Duodenal mucosa (tissue), 2 donors: ENCODE measurements around the gene KATNB1.
"Not testable (repeated sequence)": the region's sequence is repeated elsewhere in the genome, so short reads cannot be mapped to it uniquely, and the experiment has no call there.

Source experiments
- H3K27ac ChIP-seq: one replicate; pipeline ENCODE4 v1.7.0; 2013; ENCODE audit warnings: low read depth, low read length
- H3K27me3 ChIP-seq, 2 donors: one replicate each; pipeline ENCODE4 v1.7.0; 2013; ENCODE audit warnings: low read length in 2 of 2, control low read depth in 1 of 2; ENCODE audit not compliant: insufficient read depth in 2 of 2, control insufficient read depth in 1 of 2
- H3K36me3 ChIP-seq, 2 donors: one replicate each; pipeline ENCODE4 v1.7.0; 2013; ENCODE audit warnings: low read length in 2 of 2, control low read depth in 1 of 2; ENCODE audit not compliant: insufficient read depth in 2 of 2, control insufficient read depth in 1 of 2
- H3K4me1 ChIP-seq, 2 donors: one replicate each; pipeline ENCODE4 v1.7.0; 2013; ENCODE audit warnings: low read length in 2 of 2, control low read depth in 1 of 2; ENCODE audit not compliant: insufficient read depth in 2 of 2, control insufficient read depth in 1 of 2
- H3K4me3 ChIP-seq, 2 donors: one replicate each; pipeline ENCODE4 v1.7.0; 2013; ENCODE audit warnings: low read length in 2 of 2, low read depth in 1 of 2
- H3K9ac ChIP-seq, 2 donors: one replicate each; pipeline ENCODE4 v1.7.0; 2013; ENCODE audit warnings: low read length in 2 of 2, low read depth in 1 of 2
- H3K9me3 ChIP-seq, 2 donors: one replicate each; pipeline ENCODE4 v1.7.0; 2013; ENCODE audit warnings: low read length in 2 of 2, control low read depth in 1 of 2; ENCODE audit not compliant: control insufficient read depth in 1 of 2

The KATNB1 gene

DNA sequence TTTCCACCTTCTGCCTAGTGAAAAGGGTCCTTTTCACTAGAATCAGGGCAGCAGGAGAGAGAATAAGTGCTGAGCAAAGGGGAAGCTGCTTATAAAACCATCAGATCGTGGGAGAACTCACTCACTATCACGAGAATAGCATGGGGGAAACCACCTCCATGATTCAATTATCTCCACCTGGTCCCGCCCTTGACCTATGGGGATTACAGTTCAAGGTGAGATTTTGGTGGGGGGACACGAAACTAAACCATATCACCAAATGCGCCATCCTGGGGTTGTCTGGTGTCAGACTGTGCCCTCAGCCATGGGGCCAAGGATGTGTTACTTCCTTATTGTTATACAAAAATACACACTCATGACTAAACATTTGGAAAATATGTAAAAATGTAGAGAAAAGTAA, 10.4 kb upstream of the KATNB1 start:
- Histone ChIP-seq H3K9me3 (no peaks in the 10 kb centered on the region), H3K36me3 (no peaks in the 10 kb centered on the region), H3K4me3 (no peak overlapping the region), H3K27me3 (no peaks in the 10 kb centered on the region), H3K9ac (no peak overlapping the region), H3K4me1 (no peaks in the 10 kb centered on the region), H3K27ac (no peak overlapping the region)

DNA sequence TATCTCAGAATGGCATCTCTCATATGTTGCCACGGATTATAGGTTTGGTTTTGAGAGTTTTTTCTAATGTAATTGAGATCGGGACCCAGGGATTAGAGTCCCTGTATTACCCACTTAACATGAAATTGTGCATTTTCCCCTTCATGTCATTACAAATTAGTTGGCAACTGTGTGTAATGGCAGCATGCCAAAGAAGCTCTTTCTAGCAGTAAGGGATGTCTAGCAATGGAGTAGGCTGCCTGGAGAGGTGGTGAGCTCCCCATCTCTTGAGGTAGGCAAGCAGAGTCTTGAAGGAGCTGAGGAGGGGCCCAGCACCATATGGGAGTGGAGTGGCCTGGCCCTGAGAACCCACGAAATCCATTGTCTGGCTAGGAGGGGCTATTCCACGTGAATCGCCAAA, 10.0 kb upstream of the KATNB1 start:
- H3K27me3 ChIP-seq: no peaks in the 10 kb centered on the region
- no peaks in the 10 kb centered on the region for H3K36me3 ChIP-seq
- H3K27ac ChIP-seq: no peak overlapping the region
- H3K4me1 ChIP-seq: no peaks in the 10 kb centered on the region
- no peaks in the 10 kb centered on the region for H3K9me3 ChIP-seq
- H3K9ac ChIP-seq: no peak overlapping the region
- no peak overlapping the region for H3K4me3 ChIP-seq

DNA sequence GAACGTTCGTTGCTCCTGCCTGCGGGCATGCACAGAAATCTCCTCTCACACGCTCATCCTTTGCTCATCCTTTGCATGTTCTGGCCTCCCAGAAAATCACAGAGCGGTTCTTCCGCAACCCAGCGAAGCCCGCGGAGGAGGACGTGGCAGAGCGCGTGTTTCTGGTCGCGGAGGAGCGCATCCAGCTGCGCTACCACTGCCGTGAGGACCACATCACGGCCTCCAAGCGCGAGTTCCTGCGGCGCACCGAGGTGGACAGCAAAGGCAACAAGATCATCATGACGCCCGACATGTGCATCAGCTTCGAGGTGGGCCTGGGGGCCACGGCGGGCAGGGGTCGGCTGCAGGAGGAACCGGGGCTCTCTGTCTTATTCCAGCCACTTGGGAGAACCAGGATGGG, 9.6 kb upstream of the KATNB1 start:
- no peak overlapping the region for H3K27ac ChIP-seq
- no peaks in the 10 kb centered on the region for H3K36me3 ChIP-seq
- H3K4me3 ChIP-seq: no peak overlapping the region
- H3K4me1 ChIP-seq: no peaks in the 10 kb centered on the region
- no peaks in the 10 kb centered on the region for H3K9me3 ChIP-seq
- no peaks in the 10 kb centered on the region for H3K27me3 ChIP-seq
- no peak overlapping the region for H3K9ac ChIP-seq

DNA sequence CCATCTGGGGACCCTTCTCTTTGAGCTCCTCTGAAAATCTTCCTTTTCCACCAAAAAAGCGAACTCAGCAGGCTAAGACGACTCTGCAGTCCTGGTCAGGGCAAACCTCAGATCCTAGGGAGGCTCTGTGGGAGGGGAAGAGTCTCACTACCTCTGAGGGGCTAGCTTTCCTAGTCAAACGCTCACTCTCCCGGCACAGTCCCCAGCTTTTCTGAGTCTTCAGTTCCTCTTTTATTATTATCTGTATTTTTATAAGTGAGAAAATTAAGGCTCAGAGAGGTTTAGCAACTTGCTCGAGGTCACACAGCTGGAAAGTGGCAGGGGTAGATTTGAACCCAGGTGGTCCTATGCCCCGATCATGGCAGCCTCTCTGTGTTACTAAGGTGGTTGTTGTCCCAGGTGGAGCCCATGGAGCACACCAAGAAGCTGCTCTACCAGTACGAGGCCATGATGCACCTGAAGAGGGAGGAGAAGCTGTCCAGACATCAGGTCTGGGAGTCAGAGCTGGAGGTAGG, 9.1 kb upstream of the KATNB1 start:
- no peak overlapping the region for H3K27ac ChIP-seq
- H3K9ac ChIP-seq: no peak overlapping the region
- no peaks in the 10 kb centered on the region for H3K27me3 ChIP-seq
- H3K36me3 ChIP-seq: no peaks in the 10 kb centered on the region
- H3K4me1 ChIP-seq: no peaks in the 10 kb centered on the region
- H3K4me3 ChIP-seq: no peak overlapping the region
- no peaks in the 10 kb centered on the region for H3K9me3 ChIP-seq

DNA sequence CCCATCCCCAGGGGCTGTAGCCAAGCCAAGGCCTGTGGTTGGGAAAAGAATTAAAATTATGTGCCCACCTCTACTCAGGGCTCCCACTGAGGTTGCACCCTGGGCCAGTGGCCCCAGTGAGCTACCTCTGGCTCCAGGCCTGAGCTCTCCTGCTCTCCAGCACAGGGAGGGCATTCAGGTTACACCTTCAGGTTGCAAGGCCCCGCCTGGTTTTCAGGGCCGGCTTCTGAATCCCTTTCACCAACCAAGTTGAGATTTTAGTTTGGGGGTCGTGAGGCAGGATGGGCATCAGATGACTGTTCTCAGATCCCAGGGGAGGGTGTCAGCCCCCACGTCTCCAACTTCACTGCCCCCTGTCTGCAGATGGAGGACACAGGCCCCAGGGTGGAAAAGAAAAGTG, 8.0 kb upstream of the KATNB1 start:
- no peaks in the 10 kb centered on the region for H3K27me3 ChIP-seq
- no peak overlapping the region for H3K9ac ChIP-seq
- H3K4me1 ChIP-seq: no peaks in the 10 kb centered on the region
- no peaks in the 10 kb centered on the region for H3K36me3 ChIP-seq
- H3K4me3 ChIP-seq: no peak overlapping the region
- no peaks in the 10 kb centered on the region for H3K9me3 ChIP-seq
- H3K27ac ChIP-seq: no peak overlapping the region

DNA sequence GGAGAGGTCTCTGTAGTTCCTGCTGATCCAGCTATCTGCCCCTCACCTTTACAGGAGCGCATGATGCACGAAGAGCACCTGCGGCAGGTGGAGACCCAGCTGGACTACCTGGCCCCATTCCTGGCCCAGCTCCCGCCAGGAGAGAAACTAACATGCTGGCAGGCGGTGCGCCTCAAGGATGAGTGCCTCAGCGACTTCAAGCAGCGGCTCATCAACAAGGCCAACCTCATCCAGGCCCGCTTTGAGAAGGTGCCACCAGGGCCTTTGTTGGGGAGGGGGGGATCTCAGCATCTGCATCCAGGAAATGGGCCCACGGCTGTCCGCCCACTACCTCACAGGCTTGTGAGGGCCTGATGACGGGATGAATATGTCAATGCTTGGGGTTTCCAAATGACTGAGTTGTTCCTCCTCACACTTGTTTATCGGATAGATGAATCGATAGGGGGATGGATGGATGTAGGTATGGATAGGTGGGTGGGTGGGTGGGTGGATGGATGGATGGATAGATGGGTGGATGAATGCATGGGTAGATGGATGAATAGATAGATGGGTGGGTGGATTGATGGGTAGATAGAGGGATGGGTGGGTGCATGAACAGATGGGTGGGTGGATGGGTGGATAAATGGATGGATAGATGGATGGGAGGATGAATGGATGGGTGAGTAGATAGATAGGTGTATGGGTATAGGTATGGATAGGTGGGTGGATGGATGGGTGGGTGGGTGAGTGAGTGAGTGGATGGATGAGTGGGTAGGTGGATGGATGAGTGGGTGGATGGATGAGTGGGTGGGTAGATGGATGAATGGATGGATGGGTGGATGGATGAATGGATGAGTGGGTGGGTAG, 7.0 kb upstream of the KATNB1 start:
- Histone ChIP-seq H3K36me3 (no peaks in the 10 kb centered on the region), H3K27ac (no peak overlapping the region), H3K9ac (no peak overlapping the region), H3K4me3 (no peak overlapping the region), H3K9me3 (no peaks in the 10 kb centered on the region), H3K27me3 (no peaks in the 10 kb centered on the region), H3K4me1 (no peaks in the 10 kb centered on the region)

DNA sequence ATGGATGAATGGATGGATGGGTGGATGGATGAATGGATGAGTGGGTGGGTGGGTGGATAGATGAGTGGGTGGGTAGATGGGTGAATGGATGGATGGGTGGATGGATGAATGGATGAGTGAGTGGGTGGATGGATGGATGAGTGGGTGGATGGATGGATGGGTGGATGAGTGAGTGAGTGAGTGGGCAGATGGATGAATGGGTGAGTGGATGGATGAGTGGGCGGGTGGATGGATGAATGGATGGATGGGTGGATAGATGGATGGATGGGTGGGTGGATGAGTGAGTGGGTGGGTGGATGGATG, 6.4 kb upstream of the KATNB1 start:
- H3K27me3 ChIP-seq: no peaks in the 10 kb centered on the region
- H3K36me3 ChIP-seq: no peaks in the 10 kb centered on the region
- H3K4me1 ChIP-seq: peaks cover 0 to under 1% of the 10 kb centered on the region in 2 donors
- H3K27ac ChIP-seq: no peak overlapping the region
- no peak overlapping the region for H3K4me3 ChIP-seq
- H3K9ac ChIP-seq: no peak overlapping the region
- no peaks in the 10 kb centered on the region for H3K9me3 ChIP-seq

DNA sequence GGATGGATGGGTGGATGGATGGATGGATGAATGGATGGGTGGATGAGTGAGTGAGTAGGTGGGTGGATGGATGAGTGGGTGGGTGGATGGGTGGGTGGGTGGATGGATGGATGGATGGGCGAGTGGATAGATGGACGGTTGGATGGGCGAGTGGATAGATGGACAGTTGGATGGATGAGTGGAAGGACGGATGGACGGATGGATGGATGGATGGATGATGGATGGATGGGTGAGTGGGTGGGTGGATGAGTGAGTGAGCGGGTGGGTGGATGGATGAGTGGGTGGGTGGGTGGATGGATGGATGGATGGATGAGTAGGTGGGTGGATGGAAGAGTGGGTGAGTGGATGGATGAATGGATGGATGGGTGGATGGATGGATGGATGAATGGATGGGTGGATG, 5.7 kb upstream of the KATNB1 start:
- H3K27me3 ChIP-seq, H3K4me3 ChIP-seq, H3K9me3 ChIP-seq, H3K36me3 ChIP-seq, H3K27ac ChIP-seq, H3K4me1 ChIP-seq, H3K9ac ChIP-seq: not testable (repeated sequence)

DNA sequence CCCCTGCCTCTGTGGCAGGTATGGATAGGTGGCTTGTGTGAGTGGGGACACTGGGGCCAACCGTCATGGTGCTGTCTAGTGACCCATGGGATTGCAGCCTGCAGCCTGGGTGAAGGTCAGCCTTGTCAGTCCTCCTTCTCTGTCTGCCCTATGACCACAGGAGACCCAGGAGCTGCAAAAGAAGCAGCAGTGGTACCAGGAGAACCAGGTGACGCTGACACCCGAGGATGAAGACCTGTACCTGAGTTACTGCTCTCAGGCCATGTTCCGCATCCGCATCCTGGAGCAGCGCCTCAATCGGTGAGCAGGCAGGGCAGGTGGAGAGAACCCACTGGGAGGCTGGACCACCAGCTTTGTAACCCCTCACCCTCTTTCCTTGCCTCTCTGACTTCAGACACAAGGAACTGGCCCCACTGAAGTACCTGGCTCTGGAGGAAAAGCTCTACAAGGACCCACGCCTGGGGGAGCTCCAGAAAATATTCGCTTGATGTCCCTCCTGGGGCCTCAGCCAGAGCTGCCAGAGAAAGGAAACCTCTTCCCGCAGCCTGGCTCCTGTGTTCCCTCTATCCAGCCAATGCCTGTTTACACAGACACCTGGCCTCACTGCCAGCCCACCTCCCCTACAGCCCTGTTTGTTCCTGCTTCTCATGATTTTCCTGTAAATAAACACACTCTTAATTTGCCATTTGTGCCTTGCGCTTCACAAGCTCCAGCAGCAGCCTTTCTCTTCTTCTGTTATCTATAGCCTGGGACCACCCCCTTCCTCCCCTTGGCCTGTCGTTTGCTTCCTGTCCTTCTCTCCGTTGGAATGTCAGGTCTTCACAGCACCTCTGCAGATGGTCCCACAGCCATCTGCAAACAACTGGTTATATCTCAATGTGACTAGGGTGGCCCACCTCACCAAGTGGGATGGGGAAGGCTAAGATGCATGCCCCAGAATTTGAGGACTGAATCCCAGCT, 4.5 kb upstream of the KATNB1 start:
- H3K27ac ChIP-seq: no peak overlapping the region
- no peak overlapping the region for H3K9ac ChIP-seq
- peaks cover 5 to 8% of the 10 kb centered on the region in 2 donors for H3K4me1 ChIP-seq
- no peak overlapping the region for H3K4me3 ChIP-seq
- H3K9me3 ChIP-seq: no peaks in the 10 kb centered on the region
- no peaks in the 10 kb centered on the region for H3K27me3 ChIP-seq
- no peaks in the 10 kb centered on the region for H3K36me3 ChIP-seq

DNA sequence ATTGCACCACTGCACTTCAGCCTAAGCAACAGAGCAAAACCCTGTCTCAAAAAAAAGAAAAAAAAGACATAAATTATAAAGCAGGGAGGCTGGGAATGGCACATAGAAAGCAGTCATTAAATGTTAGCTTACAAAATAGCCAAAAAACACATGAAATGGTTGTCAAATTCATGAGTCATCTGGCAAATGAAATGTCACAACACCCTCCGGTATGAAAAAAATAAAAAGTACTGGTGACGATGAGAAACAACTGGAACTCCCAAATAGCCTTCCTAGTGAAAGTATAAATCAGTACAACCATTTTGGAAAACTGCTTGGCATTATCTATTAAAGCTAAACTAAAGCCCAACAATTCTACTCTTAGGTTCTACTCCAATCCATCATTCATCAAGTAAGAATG, 3.5 kb upstream of the KATNB1 start:
- Histone ChIP-seq H3K27ac (no peak overlapping the region), H3K4me1 (peaks cover 15 to 18% of the 10 kb centered on the region in 2 donors), H3K36me3 (no peaks in the 10 kb centered on the region)

More for the DNA sequence above, 3.5 kb upstream of the KATNB1 start:
- Histone ChIP-seq H3K4me3 (no peak overlapping the region), H3K9ac (no peak overlapping the region), H3K9me3 (no peaks in the 10 kb centered on the region), H3K27me3 (no peaks in the 10 kb centered on the region)
